Measurements from ENCODE around the gene KRT75. TPM values are rescaled to one million over a fixed set of nuclear protein-coding genes. Genes with fewer than 3 reads are reported as not detected.

KRT75 gene
- total RNA-seq, 1 experiment from 2014 or later: not detected

- no peaks in the 10 kb centered on the region for H3K79me2 ChIP-seq (ENCODE audit: insufficient read depth, low read length)
- no peaks in the 10 kb centered on the region for H3K9me3 ChIP-seq (ENCODE audit: control insufficient read depth in 1 of 2, insufficient read depth in 1 of 2, low read depth in 1 of 2, low read length in 2 of 2)
- no peak for ATAC-seq
- H3K4me2 ChIP-seq (ENCODE audit: low read length): no peak overlapping the region
- H3K27ac ChIP-seq (ENCODE audit: low read depth, low read length): no peak overlapping the region
- H3K9ac ChIP-seq (ENCODE audit: low read length): no peak overlapping the region
- no TSS peak for BruUV-seq (replicated peaks)
- H3K36me3 ChIP-seq (ENCODE audit: control insufficient read depth in 1 of 2, insufficient read depth in 2 of 2, low read length in 2 of 2): no peaks in the 10 kb centered on the region
- ChIA-PET POLR2A (interaction anchor here (1.1 kb wide), 1 partner anchor 255 kb away, joined by 6 read pairs; no protein-coding TSS in a partner anchor), CTCF (interaction anchor here (1.3 kb wide), 1 partner anchor 10 kb away, joined by 3 read pairs; no protein-coding TSS in a partner anchor), RAD21 (ENCODE audit: low non-redundant PET in 1 of 2, low total read pairs in 2 of 2, uncharacterized antibody in 2 of 2, unreplicated experiment in 2 of 2) (no interaction called here)
- H3K27me3 ChIP-seq (ENCODE audit: insufficient read depth, low read length): no peaks in the 10 kb centered on the region
- no peak for DNase-seq (ENCODE audit: low read depth, low spot score)
- intact Hi-C loops (cut with micrococcal nuclease): no loop called here
- no peak overlapping the region for H2AFZ ChIP-seq (ENCODE audit: low read depth, low read length, poor library complexity, severe bottlenecking)
- no peak overlapping the region for H3K4me3 ChIP-seq (replicated peaks in 1 of 2; ENCODE audit: low read depth in 1 of 2, low read length in 2 of 2)
- H4K20me1 ChIP-seq (ENCODE audit: insufficient read depth): no peaks in the 10 kb centered on the region
- H3K9me2 ChIP-seq (ENCODE audit: insufficient read depth): no peaks in the 10 kb centered on the region
- TF ChIP-seq SP1 (IDR thresholded peaks at IDR 0.05; ENCODE audit: low read depth) (no peak), CEBPB (IDR thresholded peaks at IDR 0.05; ENCODE audit: low read depth) (no peak), CTCF (IDR thresholded peaks at IDR 0.05 in 2 of 3, conservative IDR thresholded peaks at IDR 0.05 in 1 of 3; ENCODE audit: borderline replicate concordance in 1 of 3, insufficient read depth in 1 of 3, low read depth in 2 of 3, low read length in 2 of 3) (no peak), POLR2A (IDR thresholded peaks at IDR 0.05; ENCODE audit: borderline replicate concordance, extremely low read depth, insufficient read depth, insufficient read length) (no peak), REST (IDR thresholded peaks at IDR 0.05; ENCODE audit: low read depth) (no peak), EZH2phosphoT487 (IDR thresholded peaks at IDR 0.05; ENCODE audit: borderline replicate concordance) (no peak), EZH2 (IDR thresholded peaks at IDR 0.05) (no peak), SRF (IDR thresholded peaks at IDR 0.05; ENCODE audit: low read depth) (no peak), ZFX (IDR thresholded peaks at IDR 0.05) (no peak), ATF3 (IDR thresholded peaks at IDR 0.05) (no peak)
- no peaks in the 10 kb centered on the region for H3K4me1 ChIP-seq (ENCODE audit: control insufficient read depth in 1 of 2, insufficient read depth in 2 of 2, low read length in 2 of 2)
Measured at GRCh38 chr12:52401926-52402325, 32.2 kb downstream of the KRT75 start.
